Forelimb muscle (tissue), 1 donor: Measurements from ENCODE around the gene BIRC5. TPM values are rescaled to one million over a fixed set of nuclear protein-coding genes. Genes with fewer than 3 reads are reported as not detected.

Experiments
- DNase-seq: peaks from one replicate; pipeline ENCODE4 v3.0.0-alpha.2; 2013; ENCODE audit warnings: low read depth
- polyA plus RNA-seq: library from polyadenylated mRNA; unstranded; fragments of 120-200 nt; gene quantifications from one replicate; pipeline ENCODE4 v1.2.1, GENCODE V29; 2013; ENCODE audit not compliant: insufficient read length

BIRC5 gene
- polyA plus RNA-seq, 1 donor = 12.2 TPM

DNA sequence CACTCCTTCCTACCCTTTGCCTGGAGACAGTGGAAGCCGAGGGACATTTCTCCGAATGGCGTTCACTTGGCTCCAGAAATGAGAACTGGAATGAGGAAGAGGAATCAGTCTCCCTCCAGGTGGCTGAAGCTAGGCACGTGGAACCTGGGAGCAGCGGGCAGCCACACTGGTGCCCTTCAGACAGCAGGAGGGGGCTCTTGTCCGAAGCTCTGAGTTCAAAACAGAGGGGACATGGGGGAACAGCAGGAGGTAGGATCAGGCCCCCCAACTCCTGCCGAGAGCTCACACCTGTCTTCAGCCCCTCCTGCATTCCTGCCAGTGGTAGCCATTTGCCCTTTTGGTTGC lies 58.8 kb downstream of the BIRC5 start:
- no peak for DNase-seq

DNA sequence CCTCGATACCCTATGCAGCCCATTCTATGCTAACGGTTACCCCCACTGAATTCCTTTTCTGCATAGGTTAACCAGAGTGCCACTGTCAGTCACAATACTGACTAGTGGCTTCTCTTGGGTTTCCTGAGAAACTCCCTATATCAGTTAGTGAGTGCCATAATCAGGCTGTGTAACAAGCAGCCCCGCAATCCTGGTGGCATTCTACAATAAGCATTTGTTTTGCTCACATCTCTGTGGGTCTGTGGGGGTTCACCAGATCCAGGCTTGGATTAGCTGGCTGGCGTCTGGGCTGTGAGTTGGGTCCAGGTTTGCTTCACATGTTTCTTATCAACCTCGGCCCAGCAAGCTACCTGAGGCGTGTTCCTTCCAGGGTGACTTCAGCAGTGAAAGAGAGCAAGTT lies 59.8 kb downstream of the BIRC5 start:
- no peak for DNase-seq

Other genes with a start within 250 kb of the BIRC5 start
- gene TMC6, start 85.5 kb upstream of the BIRC5 start, polyA plus RNA-seq = 25.1 TPM
- gene TMC8, start 83.5 kb upstream of the BIRC5 start, polyA plus RNA-seq = 3.3 TPM
- gene C17orf99, start 67.9 kb upstream of the BIRC5 start, polyA plus RNA-seq = 1.1 TPM
- 105 TPM for gene SYNGR2, start 45.7 kb upstream of the BIRC5 start, polyA plus RNA-seq
- 17.8 TPM for gene TK1, start 27.2 kb upstream of the BIRC5 start, polyA plus RNA-seq
- gene AFMID, start 26.9 kb upstream of the BIRC5 start, polyA plus RNA-seq = 36.7 TPM
- not detected for gene TMEM235, start 17.4 kb downstream of the BIRC5 start, polyA plus RNA-seq
- 6.2 TPM for gene SOCS3, start 145.8 kb downstream of the BIRC5 start, polyA plus RNA-seq
- 26.3 TPM for gene PGS1, start 164.4 kb downstream of the BIRC5 start, polyA plus RNA-seq